HEK293 (cell line): Measurements from ENCODE around the gene SERF2.

ENCODE experiments used
- BCL11A ChIP-seq: fragments of 450-650 bp; formaldehyde crosslinking; IDR thresholded peaks from 2 replicates; pipeline ENCODE4 v1.5.1; 2016; ENCODE audit warnings: low read depth, missing biosample characterization, missing genetic modification characterization
- BCL11B ChIP-seq: fragments of 450-650 bp; formaldehyde crosslinking; IDR thresholded peaks from 2 replicates; pipeline ENCODE4 v1.5.1; 2016; ENCODE audit warnings: low read depth, missing biosample characterization, missing genetic modification characterization
- GFI1B ChIP-seq: fragments of 450-650 bp; formaldehyde crosslinking; IDR thresholded peaks from 2 replicates; pipeline ENCODE4 v1.5.1; 2016; ENCODE audit warnings: missing biosample characterization, missing genetic modification characterization
- GLIS1 ChIP-seq: fragments of 450-650 bp; formaldehyde crosslinking; IDR thresholded peaks from 2 replicates; pipeline ENCODE4 v1.5.1; 2016; ENCODE audit warnings: missing biosample characterization, missing genetic modification characterization
- MYNN ChIP-seq: fragments of 450-650 bp; formaldehyde crosslinking; IDR thresholded peaks from 2 replicates; pipeline ENCODE4 v1.5.1; 2016; ENCODE audit warnings: missing biosample characterization, missing genetic modification characterization, borderline replicate concordance
- PRDM10 ChIP-seq: fragments of 450-650 bp; formaldehyde crosslinking; IDR thresholded peaks from 2 replicates; pipeline ENCODE4 v1.5.1; 2016; ENCODE audit warnings: missing biosample characterization, missing genetic modification characterization
- REST ChIP-seq: fragments of 450-650 bp; formaldehyde crosslinking; IDR thresholded peaks from 2 replicates; pipeline ENCODE4 v1.5.1; 2016; ENCODE audit warnings: missing biosample characterization, missing genetic modification characterization
- SALL2 ChIP-seq: fragments of 450-650 bp; formaldehyde crosslinking; IDR thresholded peaks from 2 replicates; pipeline ENCODE4 v1.5.0; 2017; ENCODE audit warnings: missing biosample characterization, mild to moderate bottlenecking, missing genetic modification characterization, borderline replicate concordance
- SCRT1 ChIP-seq: fragments of 450-650 bp; formaldehyde crosslinking; IDR thresholded peaks from 2 replicates; pipeline ENCODE4 v1.5.1; 2016; ENCODE audit warnings: missing biosample characterization, missing genetic modification characterization, borderline replicate concordance
- SP2 ChIP-seq: fragments of 450-650 bp; formaldehyde crosslinking; IDR thresholded peaks from 2 replicates; pipeline ENCODE4 v1.5.1; 2016; ENCODE audit warnings: missing biosample characterization, missing genetic modification characterization
- TRIM28 ChIP-seq: IDR thresholded peaks from 2 replicates; pipeline ENCODE4 v1.6.1; 2011; ENCODE audit warnings: low read length, control low read depth, borderline replicate concordance
- ZNF202 ChIP-seq: fragments of 450-650 bp; formaldehyde crosslinking; IDR thresholded peaks from 2 replicates; pipeline ENCODE4 v1.5.1; 2016; ENCODE audit warnings: missing biosample characterization, missing genetic modification characterization, borderline replicate concordance
- ZNF23 ChIP-seq: fragments of 450-650 bp; formaldehyde crosslinking; IDR thresholded peaks from 2 replicates; pipeline ENCODE4 v1.5.1; 2016; ENCODE audit warnings: missing biosample characterization, missing genetic modification characterization, borderline replicate concordance
- ZNF26 ChIP-seq: fragments of 450-650 bp; formaldehyde crosslinking; IDR thresholded peaks from 2 replicates; pipeline ENCODE4 v1.5.1; 2016; ENCODE audit warnings: missing biosample characterization, missing genetic modification characterization
- ZNF324 ChIP-seq: fragments of 450-650 bp; formaldehyde crosslinking; IDR thresholded peaks from 2 replicates; pipeline ENCODE4 v1.5.1; 2016; ENCODE audit warnings: missing biosample characterization, missing genetic modification characterization
- ZNF366 ChIP-seq: fragments of 450-650 bp; formaldehyde crosslinking; conservative IDR thresholded peaks from 2 replicates; pipeline ENCODE4 v1.5.1; 2016; ENCODE audit warnings: missing biosample characterization, missing genetic modification characterization
- ZNF529 ChIP-seq: fragments of 450-650 bp; formaldehyde crosslinking; IDR thresholded peaks from 2 replicates; pipeline ENCODE4 v1.5.1; 2017; ENCODE audit warnings: missing genetic modification characterization, missing biosample characterization; ENCODE audit not compliant: insufficient replicate concordance
- ZNF600 ChIP-seq: fragments of 450-650 bp; formaldehyde crosslinking; IDR thresholded peaks from 2 replicates; pipeline ENCODE4 v1.5.1; 2016; ENCODE audit warnings: missing biosample characterization, missing genetic modification characterization
- ZNF624 ChIP-seq: fragments of 450-650 bp; formaldehyde crosslinking; IDR thresholded peaks from 2 replicates; pipeline ENCODE4 v1.5.1; 2017; ENCODE audit warnings: missing biosample characterization, missing genetic modification characterization
- ZNF792 ChIP-seq: fragments of 450-650 bp; formaldehyde crosslinking; IDR thresholded peaks from 2 replicates; pipeline ENCODE4 v1.5.1; 2016; ENCODE audit warnings: missing biosample characterization, missing genetic modification characterization
- ZSCAN23 ChIP-seq: fragments of 450-650 bp; formaldehyde crosslinking; IDR thresholded peaks from 2 replicates; pipeline ENCODE4 v1.5.1; 2016; ENCODE audit warnings: missing biosample characterization, missing genetic modification characterization
- TF ChIP-seq, protein P1 (sequence below): fragments of 450-650 bp; formaldehyde crosslinking; IDR thresholded peaks from 2 replicates; pipeline ENCODE4 v1.5.1; 2016; ENCODE audit warnings: missing biosample characterization, missing genetic modification characterization
- TF ChIP-seq, protein P2 (sequence below): fragments of 450-650 bp; formaldehyde crosslinking; IDR thresholded peaks from 2 replicates; pipeline ENCODE4 v1.5.1; 2016; ENCODE audit warnings: missing biosample characterization, missing genetic modification characterization

SERF2 gene

GRCh38 chr15:43791993-43792760 lies at the start of gene SERF2 (continued):
- TF ChIP-seq BCL11A: no peak
- TF ChIP-seq ZNF529 (tag by site-specific recombination): no peak
- no peak for TF ChIP-seq SALL2 (tag by site-specific recombination)
- TF ChIP-seq ZNF600 (tag by site-specific recombination): peak; percentile 75
- no peak for TF ChIP-seq MYNN (tag by site-specific recombination)
- TF ChIP-seq ZNF23 (tag by site-specific recombination): no peak
- no peak for TF ChIP-seq TRIM28
- peak; percentile 96 for TF ChIP-seq SP2
- peak; percentile 26; the same call in 1 of the 2 replicates for TF ChIP-seq ZNF366 (tag by site-specific recombination)
- TF ChIP-seq GLIS1 (tag by site-specific recombination): peak; percentile 65; the same call in 1 of the 2 replicates
- TF ChIP-seq BCL11B (tag by site-specific recombination): 0 out of 2 replicates have a peak, but pooled peaks have one; percentile 13
- TF ChIP-seq ZNF792 (tag by site-specific recombination): no peak
- TF ChIP-seq PRDM10 (tag by site-specific recombination): peak; percentile 77
- no peak for TF ChIP-seq GFI1B (tag by site-specific recombination)
- 0 out of 2 replicates have a peak, but pooled peaks have one; percentile 17 for TF ChIP-seq ZSCAN23 (tag by site-specific recombination)
- TF ChIP-seq ZNF324 (tag by site-specific recombination): peak; percentile 16; the same call in 1 of the 2 replicates
- TF ChIP-seq, protein P1, sequence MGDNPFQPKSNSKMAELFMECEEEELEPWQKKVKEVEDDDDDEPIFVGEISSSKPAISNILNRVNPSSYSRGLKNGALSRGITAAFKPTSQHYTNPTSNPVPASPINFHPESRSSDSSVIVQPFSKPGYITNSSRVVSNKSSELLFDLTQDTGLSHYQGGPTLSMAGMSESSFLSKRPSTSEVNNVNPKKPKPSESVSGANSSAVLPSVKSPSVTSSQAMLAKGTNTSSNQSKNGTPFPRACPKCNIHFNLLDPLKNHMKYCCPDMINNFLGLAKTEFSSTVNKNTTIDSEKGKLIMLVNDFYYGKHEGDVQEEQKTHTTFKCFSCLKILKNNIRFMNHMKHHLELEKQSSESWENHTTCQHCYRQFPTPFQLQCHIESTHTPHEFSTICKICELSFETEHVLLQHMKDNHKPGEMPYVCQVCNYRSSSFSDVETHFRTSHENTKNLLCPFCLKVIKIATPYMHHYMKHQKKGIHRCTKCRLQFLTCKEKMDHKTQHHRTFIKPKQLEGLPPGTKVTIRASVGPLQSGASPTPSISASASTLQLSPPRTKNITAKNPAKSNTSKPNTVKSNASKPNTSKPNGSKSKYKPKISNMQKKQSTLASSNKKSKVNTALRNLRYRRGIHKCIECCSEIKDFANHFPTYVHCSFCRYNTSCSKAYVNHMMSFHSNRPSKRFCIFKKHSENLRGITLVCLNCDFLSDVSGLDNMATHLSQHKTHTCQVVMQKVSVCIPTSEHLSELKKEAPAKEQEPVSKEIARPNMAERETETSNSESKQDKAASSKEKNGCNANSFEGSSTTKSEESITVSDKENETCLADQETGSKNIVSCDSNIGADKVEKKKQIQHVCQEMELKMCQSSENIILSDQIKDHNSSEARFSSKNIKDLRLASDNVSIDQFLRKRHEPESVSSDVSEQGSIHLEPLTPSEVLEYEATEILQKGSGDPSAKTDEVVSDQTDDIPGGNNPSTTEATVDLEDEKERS (tag by site-specific recombination): no peak
- TF ChIP-seq, protein P2, sequence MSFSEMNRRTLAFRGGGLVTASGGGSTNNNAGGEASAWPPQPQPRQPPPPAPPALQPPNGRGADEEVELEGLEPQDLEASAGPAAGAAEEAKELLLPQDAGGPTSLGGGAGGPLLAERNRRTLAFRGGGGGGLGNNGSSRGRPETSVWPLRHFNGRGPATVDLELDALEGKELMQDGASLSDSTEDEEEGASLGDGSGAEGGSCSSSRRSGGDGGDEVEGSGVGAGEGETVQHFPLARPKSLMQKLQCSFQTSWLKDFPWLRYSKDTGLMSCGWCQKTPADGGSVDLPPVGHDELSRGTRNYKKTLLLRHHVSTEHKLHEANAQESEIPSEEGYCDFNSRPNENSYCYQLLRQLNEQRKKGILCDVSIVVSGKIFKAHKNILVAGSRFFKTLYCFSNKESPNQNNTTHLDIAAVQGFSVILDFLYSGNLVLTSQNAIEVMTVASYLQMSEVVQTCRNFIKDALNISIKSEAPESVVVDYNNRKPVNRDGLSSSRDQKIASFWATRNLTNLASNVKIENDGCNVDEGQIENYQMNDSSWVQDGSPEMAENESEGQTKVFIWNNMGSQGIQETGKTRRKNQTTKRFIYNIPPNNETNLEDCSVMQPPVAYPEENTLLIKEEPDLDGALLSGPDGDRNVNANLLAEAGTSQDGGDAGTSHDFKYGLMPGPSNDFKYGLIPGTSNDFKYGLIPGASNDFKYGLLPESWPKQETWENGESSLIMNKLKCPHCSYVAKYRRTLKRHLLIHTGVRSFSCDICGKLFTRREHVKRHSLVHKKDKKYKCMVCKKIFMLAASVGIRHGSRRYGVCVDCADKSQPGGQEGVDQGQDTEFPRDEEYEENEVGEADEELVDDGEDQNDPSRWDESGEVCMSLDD: peak; percentile 92; the same call in 1 of the 2 replicates
- no peak for TF ChIP-seq ZNF624 (tag by site-specific recombination)
- no peak for TF ChIP-seq ZNF26 (tag by site-specific recombination)
- TF ChIP-seq SCRT1 (tag by site-specific recombination): no peak
- no peak for TF ChIP-seq ZNF202 (tag by site-specific recombination)
- TF ChIP-seq REST (tag by site-specific recombination): no peak
